Tibial nerve (tissue), 4 donors: ENCODE data around the gene PET100. TPM values are rescaled to one million over a fixed set of nuclear protein-coding genes. Genes with fewer than 3 reads are reported as not detected.

ENCODE experiments used
- DNase-seq, 2 donors: peaks; one replicate each; pipeline ENCODE4 v3.0.0-alpha.2; 2019; ENCODE audit warnings: low spot score in 2 of 2
- H3K27ac ChIP-seq, 4 donors: fragments of 200-600 bp; sonication (generic) in 3 of 4; one replicate each; pipeline ENCODE4 v1.5.1; 2017 to 2019; ENCODE audit warnings: mild to moderate bottlenecking in 1 of 4
- H3K27me3 ChIP-seq, 2 donors: fragments of 200-600 bp; sonication (generic) in 1 of 2; one replicate each; pipeline versions ENCODE4 v1.5.1 to v1.6.0; 2017 to 2019
- H3K36me3 ChIP-seq, 3 donors: fragments of 200-600 bp; sonication (generic); one replicate each; pipeline ENCODE4 v1.5.1; 2018 to 2019
- H3K4me1 ChIP-seq, 4 donors: fragments of 200-600 bp; sonication (generic) in 3 of 4; one replicate each; pipeline ENCODE4 v1.5.1; 2017 to 2019
- H3K4me3 ChIP-seq, 4 donors: fragments of 200-600 bp; sonication (generic) in 3 of 4; one replicate each; pipeline ENCODE4 v1.5.1; 2017 to 2019; ENCODE audit warnings: mild to moderate bottlenecking in 1 of 4, moderate library complexity in 1 of 4
- H3K9me3 ChIP-seq, 4 donors: fragments of 200-600 bp; sonication (generic) in 3 of 4; one replicate each; pipeline ENCODE4 v1.5.1; 2017 to 2019
- CTCF ChIP-seq, 5 experiments: fragments of 200-600 bp in 3 of 5; fragments of 450-650 bp in 2 of 5; sonication (generic) in 3 of 5; IDR thresholded peaks; one replicate each; pipeline ENCODE4 v1.5.1; 2016 to 2019; ENCODE audit warnings: antibody characterized with exemption in 5 of 5, mild to moderate bottlenecking in 3 of 5, moderate library complexity in 2 of 5
- EP300 ChIP-seq, 2 donors: sonication (generic); formaldehyde crosslinking; IDR thresholded peaks; one replicate each; pipeline ENCODE4 v1.6.1; 2017; ENCODE audit warnings: antibody characterized with exemption in 2 of 2, mild to moderate bottlenecking in 1 of 2
- POLR2A ChIP-seq, 2 donors: fragments of 450-650 bp; IDR thresholded peaks; one replicate each; pipeline ENCODE4 v1.6.1; 2017; ENCODE audit warnings: antibody characterized with exemption in 2 of 2, mild to moderate bottlenecking in 2 of 2, moderate library complexity in 2 of 2
- WGBS, 2 donors: methylation state at CpG; one replicate each; pipeline ENCODE4 v1.1.5; 2018; 5-methylcytosine and 5-hydroxymethylcytosine counted together
- total RNA-seq, 4 donors: library from RNA; depleted of rRNA; stranded (reverse); fragments of >200 nt; gene quantifications; one replicate each; pipeline ENCODE4 v1.1.0, GENCODE V29; 2016

Gene PET100
- total RNA-seq, 4 donors from 2014 or later: 10.8 to 39.9 (median 30.6) TPM

- Histone ChIP-seq H3K36me3 (no peaks in the 10 kb centered on the region), H3K9me3 (no peaks in the 10 kb centered on the region), H3K4me3 (no peak overlapping the region), H3K27me3 (no peaks in the 10 kb centered on the region), H3K4me1 (peaks cover 0 to 3% (median 0%) of the 10 kb centered on the region in 4 donors), H3K27ac (no peak overlapping the region)
- 33 to 39% methylated on average over 9 of the region's 9 CpGs for WGBS, 2 donors
- no peak for DNase-seq
- no peak for TF ChIP-seq POLR2A (IDR thresholded peaks at IDR 0.05)
- TF ChIP-seq CTCF (IDR thresholded peaks at IDR 0.05): no peak
- no peak for TF ChIP-seq EP300 (IDR thresholded peaks at IDR 0.05)
These were observed 28.7 kb downstream of the PET100 start for GRCh38 chr19:7658219-7658686.

- DNase-seq: no peak
- no peak overlapping the region for H3K4me3 ChIP-seq
- H3K27me3 ChIP-seq: peaks cover 0 to 11% of the 10 kb centered on the region in 2 donors
- H3K4me1 ChIP-seq: peaks cover 0 to 3% (median 0%) of the 10 kb centered on the region in 4 donors
- no peak overlapping the region for H3K27ac ChIP-seq
- TF ChIP-seq POLR2A (IDR thresholded peaks at IDR 0.05): no peak
- TF ChIP-seq EP300 (IDR thresholded peaks at IDR 0.05): no peak
- no peak for TF ChIP-seq CTCF (IDR thresholded peaks at IDR 0.05)
- no peaks in the 10 kb centered on the region for H3K36me3 ChIP-seq
- no peaks in the 10 kb centered on the region for H3K9me3 ChIP-seq
- WGBS, 2 donors: 72 to 81% methylated on average over 8 of the region's 8 CpGs
These were observed 32.3 kb downstream of the PET100 start for GRCh38 chr19:7661744-7662538.

- WGBS, 2 donors: 82 to 88% methylated on average over 14 of the region's 14 CpGs
- TF ChIP-seq EP300 (IDR thresholded peaks at IDR 0.05) (no peak), CTCF (IDR thresholded peaks at IDR 0.05) (no peak), POLR2A (IDR thresholded peaks at IDR 0.05) (no peak)
- no peaks in the 10 kb centered on the region for H3K4me1 ChIP-seq
- no peaks in the 10 kb centered on the region for H3K9me3 ChIP-seq
- DNase-seq: no peak
- H3K36me3 ChIP-seq: no peaks in the 10 kb centered on the region
- H3K27me3 ChIP-seq: peaks cover 0 to 11% of the 10 kb centered on the region in 2 donors
- no peak overlapping the region for H3K27ac ChIP-seq
- no peak overlapping the region for H3K4me3 ChIP-seq
These were observed 33.1 kb downstream of the PET100 start for GRCh38 chr19:7662657-7663056.

- Histone ChIP-seq H3K9me3 (no peaks in the 10 kb centered on the region), H3K4me3 (no peak overlapping the region), H3K27me3 (peaks cover 0 to 11% of the 10 kb centered on the region in 2 donors), H3K4me1 (no peaks in the 10 kb centered on the region), H3K27ac (no peak overlapping the region), H3K36me3 (no peaks in the 10 kb centered on the region)
- no peak for DNase-seq
- no peak for TF ChIP-seq CTCF (IDR thresholded peaks at IDR 0.05)
- TF ChIP-seq EP300 (IDR thresholded peaks at IDR 0.05): no peak
- 78 to 82% methylated on average over 7 of the region's 7 CpGs for WGBS, 2 donors
These were observed 34.1 kb downstream of the PET100 start for GRCh38 chr19:7663706-7664105.

GRCh38 chr19:7665076-7665475 is 35.5 kb downstream of the PET100 start:
- no peak for DNase-seq
- Histone ChIP-seq H3K4me1 (peaks cover 0 to under 1% (median 0%) of the 10 kb centered on the region in 4 donors), H3K9me3 (no peaks in the 10 kb centered on the region), H3K4me3 (no peak overlapping the region), H3K27ac (no peak overlapping the region), H3K36me3 (no peaks in the 10 kb centered on the region), H3K27me3 (peaks cover 0 to 23% of the 10 kb centered on the region in 2 donors)
- TF ChIP-seq CTCF (IDR thresholded peaks at IDR 0.05) (no peak), POLR2A (IDR thresholded peaks at IDR 0.05) (no peak), EP300 (IDR thresholded peaks at IDR 0.05) (no peak)
- 35 to 53% methylated on average over 4 of the region's 4 CpGs for whole genome bisulfite sequencing, 2 donors
